ENCODE data around the gene ZNF814. TPM values are rescaled to one million over a fixed set of nuclear protein-coding genes. Genes with fewer than 3 reads are reported as not detected.
"Not testable (repeated sequence)": the region's sequence is repeated elsewhere in the genome, so short reads cannot be mapped to it uniquely, and the experiment has no call there.

The ZNF814 gene
- total RNA-seq, 6 donors from 2014 or later, result 7.1 to 16.8 (median 9.4) TPM

DNA sequence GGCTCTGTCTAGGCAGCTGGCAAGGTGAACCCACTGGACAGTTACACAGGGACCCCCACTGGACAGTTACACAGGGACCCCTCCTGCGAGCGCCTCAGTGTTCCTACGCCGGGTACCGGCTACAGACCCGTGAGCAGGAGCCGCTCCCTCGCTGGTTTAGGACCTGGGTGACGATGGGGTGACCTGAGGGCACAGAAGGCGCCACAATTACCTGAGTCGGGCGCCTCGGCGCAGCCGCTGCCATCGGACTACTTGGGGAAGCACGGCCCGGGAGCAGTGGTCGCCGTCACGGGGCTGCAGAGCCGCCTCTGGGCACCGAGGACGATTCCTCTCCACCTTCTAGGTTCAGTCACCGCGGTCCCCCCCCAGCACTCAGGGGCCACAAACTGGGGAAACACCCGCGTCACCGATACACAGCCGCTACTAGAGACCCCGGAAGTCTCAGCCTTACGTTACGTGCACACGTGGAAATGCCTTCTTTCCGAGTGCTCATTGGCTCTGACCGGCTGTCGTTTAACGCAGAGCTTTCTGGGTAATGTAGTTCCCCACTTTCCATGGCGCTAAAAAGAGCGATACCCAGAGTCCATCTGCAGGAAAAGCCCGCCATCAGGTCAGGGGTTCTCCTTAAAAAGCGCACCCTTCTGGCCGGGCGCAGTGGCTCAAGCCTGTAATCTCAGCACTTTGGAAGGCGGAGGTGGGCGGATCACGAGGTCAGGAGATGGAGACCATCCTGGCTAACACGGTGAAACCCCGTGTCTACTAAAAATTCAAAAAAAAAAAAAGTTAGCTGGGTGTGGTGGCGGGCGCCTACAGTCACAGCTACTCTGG is 27.5 kb upstream of the ZNF814 start, which contains the start of gene ZNF417:
Gene ZNF417, minus strand, starts transcription at position 425 of the 828 bp plus-strand sequence. Its CDS starts 181 bp downstream, at position 244.
- H3K36me3 ChIP-seq, result peaks cover 0 to 28% (median 10%) of the 10 kb centered on the region in 4 donors
- peaks cover 9 to 16% (median 12%) of the 10 kb centered on the region in 4 donors for H3K4me1 ChIP-seq
- 1% methylated on average over 46 to 48 of the region's 51 CpGs for WGBS, 2 donors
- not testable (repeated sequence) for H3K27me3 ChIP-seq
- TF ChIP-seq, protein P1, sequence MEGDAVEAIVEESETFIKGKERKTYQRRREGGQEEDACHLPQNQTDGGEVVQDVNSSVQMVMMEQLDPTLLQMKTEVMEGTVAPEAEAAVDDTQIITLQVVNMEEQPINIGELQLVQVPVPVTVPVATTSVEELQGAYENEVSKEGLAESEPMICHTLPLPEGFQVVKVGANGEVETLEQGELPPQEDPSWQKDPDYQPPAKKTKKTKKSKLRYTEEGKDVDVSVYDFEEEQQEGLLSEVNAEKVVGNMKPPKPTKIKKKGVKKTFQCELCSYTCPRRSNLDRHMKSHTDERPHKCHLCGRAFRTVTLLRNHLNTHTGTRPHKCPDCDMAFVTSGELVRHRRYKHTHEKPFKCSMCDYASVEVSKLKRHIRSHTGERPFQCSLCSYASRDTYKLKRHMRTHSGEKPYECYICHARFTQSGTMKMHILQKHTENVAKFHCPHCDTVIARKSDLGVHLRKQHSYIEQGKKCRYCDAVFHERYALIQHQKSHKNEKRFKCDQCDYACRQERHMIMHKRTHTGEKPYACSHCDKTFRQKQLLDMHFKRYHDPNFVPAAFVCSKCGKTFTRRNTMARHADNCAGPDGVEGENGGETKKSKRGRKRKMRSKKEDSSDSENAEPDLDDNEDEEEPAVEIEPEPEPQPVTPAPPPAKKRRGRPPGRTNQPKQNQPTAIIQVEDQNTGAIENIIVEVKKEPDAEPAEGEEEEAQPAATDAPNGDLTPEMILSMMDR (IDR thresholded peaks at IDR 0.05), result peak in 3 of 6 experiments; percentile 8 to 31 (median 18)
- TF ChIP-seq POLR2A (IDR thresholded peaks at IDR 0.05) (peak in 1 of 4 donors; percentile 75), POLR2AphosphoS5 (IDR thresholded peaks at IDR 0.05) (peak; percentile 84 to 86)
- ATAC-seq (ENCODE audit: low FRiP score in 2 of 2) (peak; percentile 97 to 100), DNase-seq (peak; percentile 90 to 92)
- peak within 1 kb of the TSS; percentile 88 to 95 (median 90) for H3K4me3 ChIP-seq
- H3K9me3 ChIP-seq, result peaks cover 0 to 13% (median 10%) of the 10 kb centered on the region in 4 donors
- H3K27ac ChIP-seq, result peak within 1 kb of the TSS; percentile 80 to 88 (median 86)

DNA sequence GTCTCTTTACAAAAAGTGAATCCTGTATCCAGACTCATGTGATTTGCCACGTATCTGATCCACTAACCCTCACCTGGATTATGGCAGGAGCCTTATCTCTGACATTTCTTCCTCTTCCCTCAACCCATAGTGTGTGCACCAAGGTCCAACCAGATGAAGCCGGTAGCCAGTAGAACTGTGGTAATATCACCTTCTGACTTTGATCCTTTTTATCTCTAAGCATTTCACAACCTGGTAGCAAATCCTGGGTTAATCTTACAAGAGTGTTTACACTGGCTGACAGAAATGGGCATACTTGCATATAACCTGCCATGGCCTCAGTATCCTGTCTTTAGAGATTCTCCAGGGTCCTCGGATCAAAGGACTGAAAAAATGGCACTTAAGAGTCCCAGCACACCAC is 25.7 kb upstream of the ZNF814 start:
- ATAC-seq (ENCODE audit: low FRiP score in 2 of 2), result no peak
- H3K27me3 ChIP-seq, result no peaks in the 10 kb centered on the region
- 73 to 78% methylated on average over 3 of the region's 3 CpGs for WGBS, 2 donors
- peaks cover 6 to 26% (median 21%) of the 10 kb centered on the region in 4 donors for H3K9me3 ChIP-seq
- no peak overlapping the region for H3K4me3 ChIP-seq
- DNase-seq, result no peak
- H3K36me3 ChIP-seq, result peaks cover 8 to 37% (median 18%) of the 10 kb centered on the region in 4 donors
- no peak overlapping the region for H3K27ac ChIP-seq
- TF ChIP-seq POLR2AphosphoS5 (IDR thresholded peaks at IDR 0.05) (no peak), EP300 (IDR thresholded peaks at IDR 0.05) (no peak), POLR2A (IDR thresholded peaks at IDR 0.05) (no peak)
- TF ChIP-seq, protein P1 (IDR thresholded peaks at IDR 0.05), result no peak
- peaks cover 9 to 16% (median 12%) of the 10 kb centered on the region in 4 donors for H3K4me1 ChIP-seq

DNA sequence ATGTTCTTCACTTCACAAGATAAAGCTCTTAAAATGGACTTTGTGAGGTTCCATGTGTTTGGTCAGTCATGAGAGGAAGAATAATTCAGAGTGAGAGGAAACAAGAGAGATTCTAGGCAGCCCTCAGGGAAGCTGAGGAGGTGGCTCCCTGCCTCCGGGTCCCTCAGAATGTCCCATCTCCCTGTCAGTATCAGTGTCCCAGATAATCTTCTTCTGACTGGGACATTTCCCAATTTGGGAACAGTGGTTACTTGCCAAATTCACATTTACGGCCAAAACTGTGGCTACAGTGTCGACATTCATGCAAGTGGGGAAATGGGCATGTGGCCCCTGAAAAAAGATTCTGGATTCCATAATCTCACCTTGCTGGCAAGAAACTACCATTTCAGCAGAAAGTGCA is 18.6 kb upstream of the ZNF814 start:
- Histone ChIP-seq H3K9me3 (peaks cover 9 to 49% (median 34%) of the 10 kb centered on the region in 4 donors), H3K36me3 (peaks cover 11 to 49% (median 28%) of the 10 kb centered on the region in 4 donors), H3K4me1 (no peaks in the 10 kb centered on the region), H3K27ac (no peak overlapping the region), H3K4me3 (no peak overlapping the region), H3K27me3 (no peaks in the 10 kb centered on the region)
- WGBS, 2 donors, result 86 to 95% methylated on average over 3 of the region's 3 CpGs
- DNase-seq (no peak), ATAC-seq (ENCODE audit: low FRiP score in 2 of 2) (no peak)
- no peak for TF ChIP-seq POLR2A (IDR thresholded peaks at IDR 0.05)
- TF ChIP-seq EP300 (IDR thresholded peaks at IDR 0.05), result no peak
- TF ChIP-seq, protein P1 (IDR thresholded peaks at IDR 0.05), result no peak

DNA sequence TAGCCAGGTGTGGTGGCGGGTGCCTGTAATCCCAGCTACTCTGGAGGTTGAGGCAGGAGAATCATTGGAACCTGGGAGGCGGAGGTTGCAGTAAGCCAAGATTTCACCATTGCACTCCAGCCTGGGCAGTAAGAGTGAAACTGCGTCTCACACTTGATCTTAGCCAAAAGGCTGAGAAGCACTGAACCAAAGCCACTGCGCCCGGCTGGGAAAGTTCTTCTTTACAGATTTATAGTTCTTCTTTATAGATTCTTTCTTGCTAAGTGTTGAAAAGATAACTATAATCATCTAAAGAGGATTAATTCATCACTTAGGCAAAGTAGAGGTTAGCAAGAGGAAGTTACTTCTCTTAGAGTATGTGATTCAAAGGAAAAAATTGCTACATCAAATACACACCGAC is 16.4 kb upstream of the ZNF814 start:
- DNase-seq, result no peak

More for the DNA sequence above, 16.4 kb upstream of the ZNF814 start:
- TF ChIP-seq, protein P1 (IDR thresholded peaks at IDR 0.05), result no peak
- TF ChIP-seq EP300 (IDR thresholded peaks at IDR 0.05) (no peak), POLR2AphosphoS5 (IDR thresholded peaks at IDR 0.05) (no peak), POLR2A (IDR thresholded peaks at IDR 0.05) (no peak)
- Histone ChIP-seq H3K27ac (no peak overlapping the region), H3K27me3 (no peaks in the 10 kb centered on the region), H3K4me1 (no peaks in the 10 kb centered on the region), H3K36me3 (peaks cover 3 to 28% (median 13%) of the 10 kb centered on the region in 4 donors), H3K9me3 (peaks cover 6 to 40% (median 22%) of the 10 kb centered on the region in 4 donors), H3K4me3 (no peak overlapping the region)
- ATAC-seq (ENCODE audit: low FRiP score in 2 of 2), result no peak
- 79 to 93% methylated on average over 6 of the region's 6 CpGs for WGBS, 2 donors
